ENCODE results near the gene BRICD5.
A peak's percentile ranks its signal among the peaks of the same experiment; 100 is the strongest.
"Not testable (repeated sequence)": the region's sequence is repeated elsewhere in the genome, so short reads cannot be mapped to it uniquely, and the experiment has no call there.

BRICD5 gene

GRCh38 chr16:2214719-2214968 is 4.0 kb upstream of the BRICD5 start, which contains the start of gene PGP:
PGP (minus strand) TSS chr16:2214840; CDS start chr16:2214777, 63 bp downstream.
- no peak for DNase-seq

- peak; percentile 54 for DNase-seq
These were observed 3.4 kb upstream of the BRICD5 start for GRCh38 chr16:2213817-2214718.

GRCh38 chr16:2212362-2213324 is 2.0 kb upstream of the BRICD5 start:
- peak; percentile 46 for DNase-seq

GRCh38 chr16:2211923-2212347 is 1.3 kb upstream of the BRICD5 start:
- DNase-seq = no peak

- no peak for DNase-seq
These were observed 692 bp downstream of the BRICD5 start for GRCh38 chr16:2210009-2210332.

- DNase-seq = peak; percentile 56
These were observed 1.2 kb downstream of the BRICD5 start for GRCh38 chr16:2209258-2210008.

- no peak for DNase-seq
These were observed 1.9 kb downstream of the BRICD5 start for GRCh38 chr16:2208772-2209171.

GRCh38 chr16:2208308-2208707 is 2.4 kb downstream of the BRICD5 start:
- no peak for DNase-seq

GRCh38 chr16:2207872-2208271 is 2.8 kb downstream of the BRICD5 start:
- DNase-seq = no peak

GRCh38 chr16:2206780-2207433 is 3.8 kb downstream of the BRICD5 start:
- DNase-seq = no peak

GRCh38 chr16:2206420-2206779 is 4.3 kb downstream of the BRICD5 start:
- DNase-seq = no peak

GRCh38 chr16:2205967-2206313 is 4.7 kb downstream of the BRICD5 start:
- DNase-seq = no peak

- DNase-seq = peak; percentile 94
These were observed 5.3 kb downstream of the BRICD5 start, which contains the start of gene MLST8 for GRCh38 chr16:2205104-2205966. MLST8 (plus strand) TSS chr16:2205454; CDS start chr16:2206086, 632 bp downstream.

GRCh38 chr16:2204416-2205103 is 6.1 kb downstream of the BRICD5 start:
- no peak for DNase-seq

- DNase-seq = not testable (repeated sequence)
These were observed 7.5 kb downstream of the BRICD5 start for GRCh38 chr16:2203119-2203688.

GRCh38 chr16:2200313-2200712 is 10.3 kb downstream of the BRICD5 start:
- DNase-seq = no peak

GRCh38 chr16:2199621-2200139 is 11.0 kb downstream of the BRICD5 start:
- no peak for DNase-seq

GRCh38 chr16:2199095-2199494 is 11.6 kb downstream of the BRICD5 start:
- DNase-seq = no peak

- no peak for DNase-seq
These were observed 12.4 kb downstream of the BRICD5 start for GRCh38 chr16:2198283-2198682.

GRCh38 chr16:2197765-2198164 is 12.9 kb downstream of the BRICD5 start:
- DNase-seq = no peak
